CD4-positive, alpha-beta T cell treated with Interleukin-12 subunit alpha and Interleukin-12 subunit beta, for 1 hour (primary cell): ENCODE data around the gene C11orf21.
"Not testable (repeated sequence)": the region's sequence is repeated elsewhere in the genome, so short reads cannot be mapped to it uniquely, and the experiment has no call there.

Experiments
- DNase-seq: peaks from one replicate; pipeline ENCODE4 v3.0.0-alpha.2; 2020

The C11orf21 gene

DNA sequence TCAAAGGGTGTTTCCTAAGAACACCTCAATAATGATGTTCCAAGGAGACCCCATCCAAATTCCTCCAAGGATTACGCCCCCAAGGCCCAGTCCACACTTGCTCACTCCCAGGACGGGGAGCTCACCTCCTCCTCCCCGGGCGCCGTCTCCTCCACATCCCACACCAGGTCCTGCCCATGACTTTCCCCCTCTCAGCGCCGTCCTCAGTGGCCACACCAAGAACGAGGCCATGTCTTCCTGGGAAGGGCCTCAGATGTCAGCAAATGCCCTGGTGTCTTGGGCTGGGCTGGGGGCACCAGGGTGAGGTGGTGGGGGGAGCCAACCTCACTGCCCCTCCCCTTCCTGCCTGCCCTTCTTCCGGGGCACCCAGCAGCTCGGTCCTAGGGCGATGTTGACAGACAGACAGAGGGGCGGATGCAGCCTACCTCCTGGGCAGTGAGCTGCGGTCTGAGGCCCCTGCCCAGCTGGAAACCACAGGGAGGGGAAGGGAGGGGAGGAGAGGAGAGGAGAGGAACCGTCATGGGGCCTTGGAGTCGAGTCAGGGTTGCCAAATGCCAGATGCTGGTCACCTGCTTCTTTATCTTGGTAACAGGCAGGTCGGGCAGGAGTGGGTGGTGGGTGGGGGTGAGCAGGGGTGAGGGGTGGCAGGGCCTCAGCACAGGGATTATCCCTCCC lies at the start of gene C11orf21, which contains the start of gene TSPAN32:
TSS of gene C11orf21 (minus strand) at position 288 of the 675 bp plus-strand sequence. CDS start at position 178, 110 bp downstream.
TSS of gene TSPAN32 (plus strand) at position 383 of the 675 bp plus-strand sequence. CDS start at position 520, 137 bp downstream.
- DNase-seq = peak; percentile 80

DNA sequence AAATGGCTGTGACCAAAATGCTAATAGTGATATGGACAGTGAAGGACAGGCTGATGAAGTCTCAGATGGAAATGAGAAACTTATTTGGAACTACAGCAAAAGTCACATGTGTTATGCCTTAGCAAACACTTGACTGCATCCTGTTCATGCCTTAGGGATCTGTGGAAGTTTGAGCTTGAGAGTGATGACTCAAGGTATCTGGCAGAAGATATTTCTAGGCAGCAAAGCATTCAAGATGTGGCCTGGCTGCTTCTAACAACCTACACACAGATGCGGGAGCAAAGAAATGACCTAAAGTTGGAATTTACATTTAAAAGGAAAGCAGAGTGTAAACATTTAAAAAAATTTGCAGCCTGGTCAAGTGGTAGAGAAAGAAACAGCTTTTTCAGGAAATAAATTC lies 47.3 kb upstream of the C11orf21 start:
- no peak for DNase-seq

DNA sequence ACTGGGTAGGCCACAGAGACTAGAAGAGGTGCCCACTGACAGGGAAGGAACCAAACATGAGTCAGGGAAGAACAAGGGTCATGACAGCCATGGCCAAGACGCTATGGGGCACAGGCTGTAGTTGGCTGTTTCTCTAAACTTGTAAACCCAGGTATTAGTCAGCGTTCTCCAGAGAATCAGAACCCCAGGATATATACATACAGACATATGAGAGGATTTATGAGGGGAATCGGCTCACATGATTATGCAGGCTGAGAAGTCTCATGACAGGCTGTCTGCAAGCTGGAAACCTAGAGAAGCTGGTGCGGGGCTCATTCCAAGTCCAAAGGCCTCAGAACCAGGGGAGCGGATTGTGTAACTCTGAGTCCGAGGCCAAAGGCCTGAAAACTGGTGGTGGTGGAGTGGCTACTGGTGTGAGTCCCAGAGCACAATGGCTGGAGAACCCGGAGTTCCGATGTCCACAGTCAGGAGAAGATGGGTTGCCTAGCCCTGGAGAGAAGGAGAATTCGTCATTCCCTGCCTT lies 45.7 kb upstream of the C11orf21 start:
- no peak for DNase-seq

DNA sequence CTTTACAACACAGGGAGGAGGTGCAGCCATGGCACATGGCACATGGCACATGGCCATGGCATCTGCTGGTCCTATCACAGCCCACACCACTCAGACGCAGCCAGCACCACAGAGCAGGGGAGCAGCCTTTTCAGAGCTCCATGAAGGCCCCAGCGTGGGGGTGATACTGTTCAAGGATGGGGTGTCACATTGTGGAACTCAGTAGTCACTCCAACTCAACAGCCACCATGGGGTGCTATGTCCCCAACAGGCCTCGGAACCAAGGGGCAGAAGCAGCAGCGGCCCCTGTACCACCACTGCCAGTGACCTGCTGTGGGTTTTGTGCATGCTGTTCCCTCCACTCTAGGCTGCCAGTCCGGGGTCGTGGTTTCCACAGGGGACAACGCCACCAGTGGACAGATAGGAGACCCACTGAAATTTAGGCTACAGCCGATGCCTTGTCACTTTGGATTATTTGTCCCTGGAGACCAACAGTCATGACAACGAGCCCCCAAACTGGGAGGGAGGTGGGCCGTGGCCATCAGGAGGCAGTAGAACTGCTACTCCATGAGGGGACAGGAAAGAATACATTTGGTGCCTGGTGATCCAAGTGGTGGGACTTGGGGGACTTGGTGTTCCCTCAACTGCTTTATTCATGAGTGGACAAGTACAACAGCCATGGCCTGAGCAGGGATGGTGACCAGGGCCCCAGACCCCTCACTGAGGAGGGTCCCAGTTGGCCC lies 45.0 kb upstream of the C11orf21 start:
- DNase-seq = no peak

DNA sequence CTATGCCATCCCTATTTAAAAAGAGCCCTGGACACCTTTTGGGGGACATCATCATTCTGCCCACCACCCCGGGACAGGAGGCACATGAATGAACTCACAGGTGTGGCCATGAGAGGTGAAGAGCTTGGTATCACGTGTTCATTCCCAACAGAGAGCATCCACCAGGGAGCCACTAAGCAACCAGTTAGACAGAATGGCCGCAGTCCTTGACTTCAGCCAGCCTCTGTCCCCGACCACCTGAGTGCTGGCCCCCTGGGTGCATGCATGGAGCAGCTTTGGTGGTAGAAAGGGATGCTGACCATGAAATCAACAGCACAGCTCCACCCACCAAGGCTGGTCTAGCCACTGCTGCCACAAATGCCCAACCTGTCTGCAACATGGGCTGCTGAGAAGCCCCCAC lies 44.3 kb upstream of the C11orf21 start:
- no peak for DNase-seq

DNA sequence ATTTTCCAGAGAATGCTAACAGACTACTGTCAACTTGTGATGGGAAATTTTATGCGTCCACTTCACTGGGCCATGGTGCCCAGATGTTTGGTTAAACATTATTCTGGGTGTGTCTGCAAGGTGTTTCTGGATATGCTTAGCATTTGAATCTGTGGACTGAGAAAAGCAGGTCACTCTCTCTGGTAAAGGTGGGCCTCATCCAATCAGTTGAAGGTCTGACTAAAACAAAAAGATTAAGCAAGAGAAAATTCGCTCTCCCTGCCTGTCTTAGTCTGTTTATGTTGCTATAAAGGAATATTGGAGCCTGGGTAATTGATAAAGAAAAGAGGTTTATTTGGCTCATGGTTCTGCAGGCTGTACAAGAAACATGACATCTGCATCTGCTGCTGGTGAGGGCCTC lies 43.3 kb upstream of the C11orf21 start:
- DNase-seq = no peak

DNA sequence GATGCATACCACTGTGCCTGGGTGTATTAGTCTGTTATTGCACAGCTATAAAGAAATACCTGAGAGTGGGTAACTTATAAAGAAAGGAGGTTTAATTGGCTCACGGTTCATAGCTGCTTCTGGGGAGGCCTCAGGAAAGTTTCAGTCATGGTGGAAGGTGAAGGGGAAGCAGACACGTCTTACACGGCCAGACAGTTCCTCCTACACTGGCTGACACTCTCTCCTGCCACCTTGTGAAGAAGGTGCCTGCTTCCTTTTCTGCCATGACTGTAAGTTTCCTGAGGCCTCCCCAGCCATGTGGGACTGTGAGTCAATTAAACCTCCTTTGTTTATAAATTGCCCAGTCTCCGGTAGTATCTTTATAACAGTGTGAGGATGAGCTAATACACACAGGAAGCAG lies 41.8 kb upstream of the C11orf21 start:
- no peak for DNase-seq

DNA sequence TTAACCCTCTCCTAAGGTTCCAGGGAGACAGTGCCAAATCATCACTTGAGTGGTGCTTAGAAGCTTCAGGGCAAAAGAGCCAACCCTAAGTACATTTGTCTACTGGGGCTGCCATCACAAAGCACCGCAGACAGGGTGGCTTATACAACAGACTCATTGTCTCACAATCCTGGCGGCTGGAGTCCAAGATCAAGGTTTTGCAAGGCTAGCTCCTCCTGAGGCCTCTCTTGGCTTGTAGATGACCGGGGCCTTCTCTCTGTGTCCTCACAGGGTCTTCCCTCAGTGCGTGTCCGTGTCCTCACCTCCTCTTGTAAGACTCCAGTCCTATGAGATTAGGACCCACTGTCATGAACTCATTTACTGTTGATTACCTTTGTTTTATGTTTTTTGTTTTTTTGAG lies 41.3 kb upstream of the C11orf21 start:
- no peak for DNase-seq

DNA sequence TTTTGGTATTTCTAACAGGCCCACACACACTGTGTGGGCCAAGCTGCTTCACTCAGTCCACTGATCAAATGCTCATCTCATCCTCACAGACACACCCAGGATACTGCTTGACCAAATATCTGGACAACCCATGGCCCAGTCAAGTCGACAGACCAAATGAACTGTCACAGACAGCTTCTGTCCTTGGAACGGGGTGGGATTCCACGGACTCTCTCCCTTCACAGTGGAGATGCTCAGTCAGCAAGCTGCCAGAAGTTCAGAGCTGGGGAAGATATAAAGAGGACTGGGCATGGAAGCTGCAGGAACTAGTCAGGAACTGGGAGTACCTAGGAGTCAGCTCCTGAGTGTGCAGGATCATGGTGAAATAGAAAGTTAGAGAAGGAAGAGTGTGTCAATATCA lies 40.8 kb upstream of the C11orf21 start:
- no peak for DNase-seq

DNA sequence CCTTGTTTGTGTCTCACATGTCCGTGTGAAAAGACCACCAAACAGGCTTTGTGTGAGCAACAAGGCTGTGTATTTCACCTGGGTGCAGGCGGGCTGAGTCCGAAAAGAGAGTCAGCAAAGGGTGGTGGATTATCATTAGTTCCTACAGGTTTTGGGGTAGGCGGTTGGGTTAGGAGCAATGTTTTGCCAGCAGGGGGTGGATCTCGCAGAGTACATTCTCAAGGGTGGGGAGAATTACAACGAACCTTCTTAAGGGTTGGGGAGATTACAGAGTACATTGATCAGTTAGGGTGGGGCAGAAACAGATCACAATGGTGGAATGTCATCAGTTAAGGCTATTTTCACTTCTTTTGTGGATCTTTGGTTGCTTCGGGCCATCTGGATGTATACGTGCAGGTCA lies 37.0 kb upstream of the C11orf21 start:
- peak; percentile 12 for DNase-seq

DNA sequence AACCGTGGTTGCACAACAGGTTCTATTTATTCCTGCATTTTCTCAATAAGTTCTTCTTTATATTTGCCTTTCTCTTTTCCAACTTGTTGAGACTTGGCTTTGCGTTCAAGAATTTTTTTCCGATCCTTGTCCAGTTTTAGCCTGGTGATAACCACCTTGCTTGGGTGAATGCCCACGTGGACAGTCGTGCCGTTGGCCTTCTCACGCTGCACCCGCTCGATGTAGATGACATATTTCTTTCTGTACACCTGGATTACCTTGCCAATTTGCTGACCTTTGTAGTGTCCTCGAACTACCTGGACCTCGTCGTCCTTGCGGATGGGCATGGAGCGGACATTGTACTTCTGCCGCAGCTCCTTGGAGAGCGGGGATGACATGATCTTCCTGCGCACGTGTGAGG lies 33.6 kb upstream of the C11orf21 start:
- DNase-seq = not testable (repeated sequence)

DNA sequence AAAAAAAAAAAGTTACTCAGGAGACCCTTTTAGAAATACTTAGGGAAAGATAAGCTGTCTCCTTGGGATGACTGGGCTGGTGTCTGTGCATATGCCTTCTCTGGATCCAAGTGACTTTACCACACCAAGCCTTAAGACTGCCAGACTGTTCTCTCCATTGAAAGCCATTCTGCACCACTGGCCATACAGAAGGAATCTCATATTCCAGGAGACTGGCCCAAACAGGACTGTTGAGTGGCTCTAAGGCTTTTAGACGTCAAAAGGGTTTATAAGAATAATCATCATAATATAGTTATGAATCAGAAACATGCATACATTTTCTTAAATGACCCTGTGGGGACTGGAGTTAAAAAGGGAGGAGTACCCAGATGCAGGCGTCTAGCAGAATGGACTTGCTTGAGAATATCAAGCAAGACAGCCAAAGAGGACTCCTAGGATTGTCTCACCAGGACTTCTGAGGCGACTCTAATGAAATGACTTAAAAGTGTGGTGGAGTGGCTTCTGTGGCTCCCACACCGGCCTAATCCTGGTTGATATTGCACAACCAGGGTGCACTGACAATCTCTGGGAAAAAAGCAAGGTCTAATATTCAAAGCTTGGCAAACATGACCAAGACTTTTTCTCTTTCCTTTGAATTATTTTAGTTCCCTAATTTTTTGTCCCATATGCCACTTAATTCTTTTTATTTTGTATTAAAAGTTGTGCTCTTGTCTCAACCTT lies 31.9 kb upstream of the C11orf21 start:
- DNase-seq = not testable (repeated sequence)

DNA sequence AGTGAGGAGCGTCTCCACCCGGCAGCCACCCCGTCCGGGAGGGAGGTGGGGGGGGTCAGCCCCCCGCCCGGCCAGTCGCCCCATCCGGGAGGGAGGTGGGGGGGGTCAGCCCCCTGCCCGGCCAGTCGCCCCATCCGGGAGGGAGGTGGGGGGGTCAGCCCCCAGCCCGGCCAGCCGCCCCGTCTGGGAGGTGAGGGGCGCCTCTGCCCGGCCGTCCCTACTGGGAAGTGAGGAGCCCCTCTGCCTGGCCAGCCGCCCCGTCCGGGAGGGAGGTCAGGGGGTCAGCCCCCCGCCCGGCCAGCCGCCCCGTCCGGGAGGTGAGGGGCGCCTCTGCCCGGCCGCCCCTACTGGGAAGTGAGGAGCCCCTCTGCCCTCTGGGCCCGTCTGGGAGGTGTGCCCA lies 30.9 kb upstream of the C11orf21 start:
- DNase-seq = not testable (repeated sequence)

DNA sequence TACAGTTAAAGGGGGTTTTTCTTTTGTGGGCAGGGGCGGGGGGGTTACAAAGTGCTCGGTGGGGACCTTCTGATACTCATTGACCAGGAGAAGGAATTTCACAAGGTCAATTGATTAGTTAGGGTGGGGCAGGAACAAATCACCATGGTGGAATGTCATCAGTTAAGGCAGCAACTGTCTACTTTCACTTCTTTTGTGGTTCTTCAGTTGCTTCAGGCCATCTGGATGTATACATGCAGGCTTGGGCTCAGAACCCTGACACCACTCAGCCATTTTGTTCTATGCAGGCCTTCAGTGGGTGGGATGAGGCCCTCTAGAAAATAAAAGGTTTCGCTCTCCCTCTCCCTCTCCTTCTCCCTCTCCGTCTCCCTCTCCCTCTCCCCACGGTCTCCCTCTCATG lies 29.7 kb upstream of the C11orf21 start:
- no peak for DNase-seq

DNA sequence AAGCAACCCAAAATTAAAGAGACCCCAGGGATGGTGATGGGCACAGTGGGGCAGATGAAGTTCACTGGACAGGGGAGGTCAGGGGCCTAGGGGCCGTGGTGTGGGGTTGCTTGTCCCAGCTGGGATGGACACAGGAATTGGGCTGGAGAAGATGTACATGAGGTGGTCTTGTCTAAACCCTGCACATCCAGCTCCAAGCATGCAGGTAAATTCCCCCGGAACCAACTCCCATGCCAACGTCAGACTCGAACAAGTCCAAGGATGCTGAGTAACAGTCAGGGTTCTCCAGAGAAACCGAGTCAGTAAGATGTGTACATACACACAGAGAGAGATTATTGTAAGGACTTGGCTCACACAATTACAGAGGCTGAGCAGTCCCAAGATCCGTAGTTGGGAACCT lies 29.0 kb upstream of the C11orf21 start:
- DNase-seq = no peak

DNA sequence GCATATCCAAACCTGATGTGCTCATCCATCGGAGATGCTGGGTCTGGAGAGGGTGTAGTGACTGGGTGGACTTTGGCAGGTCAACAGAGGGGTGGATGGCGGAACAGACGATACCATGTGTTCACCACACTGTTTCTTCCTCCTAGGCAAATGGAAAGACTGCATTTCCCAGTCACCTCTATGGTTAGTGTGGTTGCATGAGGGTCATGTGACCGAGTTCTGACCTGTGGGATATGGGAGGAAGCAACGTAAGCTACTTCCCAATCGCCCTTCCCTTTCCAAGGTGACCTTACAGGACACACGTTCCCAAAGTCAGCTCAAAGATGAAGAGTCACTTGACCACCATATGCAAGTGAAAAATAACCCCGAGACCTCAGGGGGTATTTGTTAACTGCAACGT lies 27.8 kb upstream of the C11orf21 start:
- DNase-seq = no peak

DNA sequence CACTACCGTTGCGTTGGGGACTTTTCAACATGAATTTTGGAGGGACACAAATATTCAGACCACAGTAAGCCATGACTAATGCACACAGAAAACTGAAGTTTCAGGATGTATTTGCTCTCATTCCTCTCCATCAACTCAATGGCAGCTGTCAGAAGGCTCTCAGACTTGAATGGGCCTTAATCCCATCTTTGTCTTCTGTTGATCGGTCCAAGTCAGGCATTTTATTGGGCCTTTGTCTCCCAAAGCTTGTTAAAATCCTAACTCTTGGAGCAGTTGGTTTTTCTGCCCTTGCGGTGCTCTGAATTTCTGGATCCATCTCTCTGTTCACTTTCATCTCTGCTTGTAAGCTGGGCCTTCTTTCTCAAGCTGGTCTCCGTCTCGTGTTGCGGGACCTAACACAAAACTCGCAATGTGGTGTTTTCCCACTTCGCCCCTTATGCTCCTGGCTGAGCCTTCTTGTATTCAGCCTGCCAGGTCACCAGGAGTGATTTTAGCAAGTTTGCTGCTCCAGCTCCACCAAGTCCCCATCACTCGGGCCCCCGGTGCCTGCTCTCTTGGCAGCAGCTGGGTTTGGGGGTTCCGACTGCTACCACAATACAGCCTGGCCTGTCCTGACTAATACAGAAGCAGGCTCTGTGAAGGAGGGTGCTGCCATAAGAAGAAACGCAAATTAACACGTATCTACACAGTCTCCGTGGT lies 27.1 kb upstream of the C11orf21 start:
- DNase-seq = no peak

DNA sequence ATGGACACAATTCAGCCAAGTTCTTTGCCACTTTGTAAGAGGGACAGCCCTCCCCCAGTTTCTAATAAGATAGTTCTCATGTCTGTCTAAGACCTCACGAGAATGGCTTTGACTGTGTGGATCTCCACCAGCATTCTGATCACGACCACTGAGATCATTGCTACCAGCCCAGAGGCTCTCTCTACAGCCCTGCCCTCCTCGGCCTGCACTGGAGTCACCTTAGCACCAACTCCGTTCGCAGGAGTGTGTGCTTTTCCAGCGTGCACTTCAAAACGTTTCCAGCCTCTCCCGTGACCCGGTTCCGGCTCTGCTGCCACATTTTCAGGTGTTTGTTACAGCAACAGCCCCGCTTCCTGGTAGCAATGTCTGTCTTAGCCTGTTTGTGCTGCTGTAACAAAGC lies 26.3 kb upstream of the C11orf21 start:
- no peak for DNase-seq

DNA sequence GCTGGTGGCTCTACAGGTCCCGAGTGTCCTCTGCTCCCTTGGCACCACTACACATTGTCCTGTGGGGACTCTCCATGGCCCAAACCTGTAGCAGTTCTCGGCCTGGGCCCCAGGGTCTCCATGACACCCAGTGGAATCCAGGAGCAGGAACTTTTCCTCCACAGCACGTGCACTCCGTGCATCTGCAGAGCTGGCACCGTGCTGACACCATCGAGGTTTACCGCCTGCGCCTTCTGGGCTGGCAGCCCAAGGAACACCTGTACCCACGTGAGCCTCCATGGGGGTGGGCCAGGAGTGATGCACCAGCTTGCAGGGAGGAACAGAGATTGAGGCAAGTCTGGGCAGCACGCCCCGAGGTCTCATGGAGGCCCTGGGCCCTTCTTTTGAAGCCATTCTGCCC lies 25.3 kb upstream of the C11orf21 start:
- DNase-seq = no peak

DNA sequence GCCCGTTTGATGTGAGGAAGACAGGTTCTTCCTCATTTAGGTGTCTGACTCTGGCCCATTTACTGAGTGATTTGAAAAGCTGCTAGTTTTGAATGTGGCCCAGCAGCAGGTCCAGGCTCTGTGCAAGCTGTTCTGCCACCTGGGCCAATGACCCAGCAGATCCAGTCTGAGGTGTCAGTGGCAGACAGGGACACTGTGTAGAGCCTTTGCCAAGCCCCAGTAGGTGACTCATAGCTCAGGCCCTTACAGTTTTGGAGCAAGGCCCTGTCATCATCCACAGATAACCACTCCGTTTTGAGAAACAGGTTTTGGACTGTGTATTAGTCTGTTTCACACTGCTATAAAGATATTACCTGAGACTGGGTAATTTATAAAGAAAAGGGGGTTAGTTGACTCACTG lies 24.0 kb upstream of the C11orf21 start:
- DNase-seq = no peak

DNA sequence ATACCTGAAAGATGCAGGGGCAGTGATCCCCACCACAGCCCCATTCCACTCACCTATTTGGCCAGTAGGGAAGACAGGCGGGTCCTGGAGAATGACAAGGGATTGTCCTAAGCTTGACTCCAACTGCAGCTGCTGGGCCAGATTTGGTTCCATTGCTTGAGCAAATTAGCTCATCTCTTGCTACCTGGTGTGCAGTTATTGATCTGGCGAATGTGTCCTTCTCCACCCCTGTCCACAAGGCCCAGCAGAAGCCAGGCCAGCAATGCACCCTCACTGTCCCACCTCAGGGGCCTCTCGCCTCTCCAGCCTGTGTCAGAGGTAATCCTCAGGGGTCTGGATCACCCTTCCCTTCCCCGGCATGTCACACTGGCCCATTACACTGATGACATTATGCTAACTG lies 23.4 kb upstream of the C11orf21 start:
- no peak for DNase-seq

DNA sequence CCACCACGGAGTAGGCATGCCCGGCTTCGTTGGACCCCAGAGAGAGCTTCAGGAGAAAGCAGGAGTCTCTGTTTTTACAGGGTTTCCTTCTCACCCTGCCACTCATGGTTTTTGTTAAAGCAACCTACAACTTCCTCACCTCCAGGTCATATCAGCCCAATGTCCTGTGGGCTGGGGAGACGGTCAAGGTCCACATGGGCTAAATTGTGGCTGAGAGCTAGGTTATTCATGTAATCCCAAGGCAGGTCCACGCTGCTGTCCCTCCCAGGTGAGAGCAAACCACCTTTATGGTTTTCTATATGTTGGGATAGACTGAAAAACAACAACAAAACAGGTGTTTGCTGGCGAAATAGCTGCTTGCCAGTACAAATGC lies 19.6 kb upstream of the C11orf21 start:
- DNase-seq = no peak
